GM08714 (cell line): ENCODE data around the gene ZNF823.

Source experiments
- H3K4me3 ChIP-seq: fragments of 200-500 bp; sonication (Bioruptor generic); 2 replicates; pipeline ENCODE4 v1.5.1; 2014; ENCODE audit warnings: mild to moderate bottlenecking, low read length, inconsistent platforms
- ZNF274 ChIP-seq: IDR thresholded peaks from 2 replicates; pipeline ENCODE4 v1.6.1; 2012; ENCODE audit warnings: mild to moderate bottlenecking, low read depth, low read length

ZNF823 gene

GRCh38 chr19:11759805-11760204, 21.1 kb upstream of the ZNF823 start:
- no peak for TF ChIP-seq ZNF274
- H3K4me3 ChIP-seq: no peak overlapping the region

DNA sequence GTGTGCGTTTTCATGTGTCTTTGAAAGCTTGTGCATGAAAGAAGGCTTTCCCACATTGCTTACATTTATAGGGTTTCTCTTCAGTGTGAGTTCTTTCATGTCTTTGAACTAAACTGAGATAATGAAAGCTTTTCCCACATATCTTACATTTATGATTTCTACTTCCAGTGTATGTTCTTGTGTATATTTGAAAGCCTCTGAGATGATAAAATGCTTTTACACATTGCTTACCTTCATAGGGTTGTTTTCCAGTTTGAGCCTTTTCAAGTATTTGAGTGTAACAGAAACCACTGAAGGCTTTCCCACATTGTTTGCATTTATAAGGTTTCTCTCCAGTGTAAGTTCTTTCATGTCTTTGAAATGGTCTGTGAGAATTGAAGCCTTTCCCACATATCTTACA, 18.2 kb upstream of the ZNF823 start:
- no peak for TF ChIP-seq ZNF274
- no peak overlapping the region for H3K4me3 ChIP-seq

DNA sequence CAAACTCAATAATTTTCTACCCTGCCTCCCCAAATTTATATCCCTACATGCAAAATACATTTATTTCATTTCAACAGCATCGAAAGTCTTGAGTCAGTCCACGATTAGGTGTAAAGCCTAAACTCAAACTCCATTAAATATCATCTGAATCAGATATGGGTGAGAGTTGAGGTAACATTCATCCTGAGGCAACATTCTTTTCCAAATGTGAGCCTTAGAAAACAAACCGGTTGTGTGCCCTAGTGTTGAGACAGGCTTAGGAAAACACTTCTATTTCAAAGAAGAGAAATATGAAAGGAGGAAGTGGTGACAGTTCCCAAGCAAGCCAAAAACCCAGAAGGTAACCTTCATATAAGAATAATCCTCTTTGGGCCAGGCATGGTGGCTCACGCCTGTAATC, 15.9 kb upstream of the ZNF823 start:
- TF ChIP-seq ZNF274: no peak

GRCh38 chr19:11752244-11752736, 13.5 kb upstream of the ZNF823 start:
- TF ChIP-seq ZNF274: no peak
- H3K4me3 ChIP-seq: no peak overlapping the region

More for the DNA sequence above, 15.9 kb upstream of the ZNF823 start:
- H3K4me3 ChIP-seq: no peak overlapping the region

- H3K4me3 ChIP-seq: no peak overlapping the region
- no peak for TF ChIP-seq ZNF274
Measured at GRCh38 chr19:11749751-11750150, 11.0 kb upstream of the ZNF823 start.

GRCh38 chr19:11747277-11747676, 8.5 kb upstream of the ZNF823 start:
- TF ChIP-seq ZNF274: no peak
- H3K4me3 ChIP-seq: no peak overlapping the region

DNA sequence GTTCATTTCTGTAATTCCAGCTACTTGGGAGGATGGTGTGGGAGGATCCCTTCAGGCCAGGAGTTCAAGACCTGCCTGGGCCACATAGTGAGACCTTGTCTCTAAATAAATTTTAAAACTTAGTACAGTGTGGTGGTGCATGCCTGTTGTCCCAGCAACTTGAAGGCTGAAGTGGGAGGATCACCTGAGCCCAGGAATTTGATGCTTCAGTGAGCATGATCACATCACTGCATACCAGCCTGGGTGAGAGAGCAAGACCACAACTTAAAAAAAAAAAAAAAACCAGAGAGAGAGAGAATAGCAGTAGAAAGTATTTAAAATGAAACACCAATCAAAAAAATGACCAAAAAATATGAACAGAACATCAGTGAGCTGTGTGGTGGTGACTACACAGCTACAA, 7.1 kb upstream of the ZNF823 start:
- TF ChIP-seq ZNF274: no peak
- no peak overlapping the region for H3K4me3 ChIP-seq

- TF ChIP-seq ZNF274: no peak
- H3K4me3 ChIP-seq: peak overlapping the region; percentile 84
Measured at GRCh38 chr19:11737964-11738745, 591 bp downstream of the ZNF823 start.

GRCh38 chr19:11736696-11737095, 2.0 kb downstream of the ZNF823 start:
- TF ChIP-seq ZNF274: no peak
- H3K4me3 ChIP-seq: peak overlapping the region; percentile 5; the same call in 1 of the 2 replicates

DNA sequence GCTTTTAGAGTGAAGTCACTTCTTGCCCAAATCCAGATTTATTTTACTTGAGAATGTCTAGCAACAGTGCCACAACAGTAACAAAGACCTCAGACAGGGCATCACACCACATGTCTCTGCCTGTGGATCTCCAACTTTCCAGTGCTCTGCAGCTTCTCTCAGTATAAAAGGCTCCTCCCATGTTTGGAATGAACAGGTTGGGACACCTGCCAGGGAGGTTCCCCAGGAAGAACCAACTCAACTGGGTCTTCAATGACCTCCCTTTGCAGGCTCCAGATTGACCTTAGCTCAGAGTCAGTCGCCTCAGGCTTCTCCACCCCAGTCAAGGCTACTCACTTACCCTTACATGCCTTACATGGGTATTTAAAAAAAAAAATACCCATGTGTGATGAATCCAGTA, 3.4 kb downstream of the ZNF823 start:
- TF ChIP-seq ZNF274: no peak
- H3K4me3 ChIP-seq: no peak overlapping the region

GRCh38 chr19:11729586-11729985, 9.2 kb downstream of the ZNF823 start:
- H3K4me3 ChIP-seq: no peak overlapping the region
- TF ChIP-seq ZNF274: no peak

DNA sequence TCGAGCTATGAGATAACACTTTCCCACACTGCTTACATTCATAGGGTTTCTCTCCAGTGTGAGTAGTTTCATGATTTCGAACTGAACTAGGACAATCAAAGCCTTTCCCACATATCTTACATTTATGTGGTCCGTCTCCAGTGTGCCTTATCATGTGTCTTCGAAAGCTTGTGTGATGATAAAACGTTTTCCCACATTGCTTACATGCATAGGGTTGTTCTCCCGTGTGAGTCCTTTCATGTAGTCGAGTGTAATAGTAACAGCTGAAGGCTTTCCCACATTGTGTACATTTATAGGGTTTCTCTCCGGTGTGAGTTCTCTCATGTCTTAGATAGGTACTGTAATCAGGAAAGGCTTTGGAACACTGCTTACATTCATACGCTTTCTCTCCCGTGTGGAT, 16.3 kb downstream of the ZNF823 start:
- no peak; the same call in 1 of the 2 replicates for TF ChIP-seq ZNF274
- H3K4me3 ChIP-seq: no peak overlapping the region

GRCh38 chr19:11721681-11722080, 17.1 kb downstream of the ZNF823 start:
- TF ChIP-seq ZNF274: no peak
- H3K4me3 ChIP-seq: no peak overlapping the region

DNA sequence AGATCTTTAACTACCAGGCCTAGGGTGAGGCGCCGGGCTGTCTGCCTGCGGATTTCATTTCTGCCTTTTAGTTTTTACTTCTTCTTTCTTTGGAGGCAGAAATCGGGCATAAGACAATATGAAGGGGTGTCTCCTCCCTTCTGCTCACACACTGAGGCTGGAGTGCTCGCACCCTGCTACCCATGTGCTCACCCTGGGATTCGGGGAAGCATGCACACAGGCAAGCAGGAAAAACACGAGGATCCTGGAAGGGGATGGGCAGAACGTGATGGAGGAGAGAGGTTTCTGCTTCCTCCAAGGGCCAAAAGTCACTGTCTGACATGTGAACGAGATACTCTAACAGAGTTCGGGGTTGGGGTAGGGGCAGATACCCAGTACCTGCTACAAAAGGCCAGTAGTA, 28.4 kb downstream of the ZNF823 start:
- no peak for TF ChIP-seq ZNF274
- H3K4me3 ChIP-seq: no peak overlapping the region

DNA sequence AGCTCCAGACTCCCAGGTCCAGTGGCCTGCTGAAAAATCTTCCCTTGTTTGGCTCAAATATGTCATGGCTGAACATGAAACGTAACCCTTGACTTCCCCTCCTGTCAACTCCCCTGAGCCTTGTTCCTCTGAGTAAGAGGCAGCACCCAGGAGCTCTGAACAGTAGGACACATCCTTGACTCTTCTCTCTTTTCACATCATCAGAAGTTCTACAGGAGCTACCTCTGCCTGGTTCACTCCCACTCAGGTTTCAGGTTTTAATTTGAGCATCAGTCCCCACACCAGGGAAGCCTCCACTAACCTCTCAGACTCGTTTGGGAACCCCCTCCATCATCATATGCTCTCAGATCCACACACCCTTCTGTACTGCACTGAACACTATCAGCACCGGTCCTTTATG, 30.3 kb downstream of the ZNF823 start:
- TF ChIP-seq ZNF274: no peak
- H3K4me3 ChIP-seq: no peak overlapping the region

DNA sequence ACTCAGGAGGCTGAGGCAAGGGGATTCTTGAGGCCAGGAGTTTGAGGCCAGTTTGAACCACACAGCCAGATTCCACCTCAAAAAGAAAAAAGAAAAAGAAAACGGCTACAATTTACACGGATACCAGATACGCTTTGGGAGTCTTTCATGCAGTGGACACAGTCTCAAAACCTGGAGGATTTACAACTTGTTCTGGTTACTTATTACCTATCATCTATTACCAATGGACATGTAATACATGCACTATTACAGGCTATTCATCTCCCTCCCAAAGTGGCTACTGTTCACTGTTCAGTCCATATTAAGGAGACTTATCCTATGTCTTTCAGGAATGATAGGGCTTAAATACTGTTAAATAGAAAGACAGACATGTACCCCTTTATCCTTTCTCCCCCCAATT, 33.3 kb downstream of the ZNF823 start:
- no peak overlapping the region for H3K4me3 ChIP-seq
- no peak for TF ChIP-seq ZNF274

GRCh38 chr19:11704626-11705025, 34.1 kb downstream of the ZNF823 start:
- no peak for TF ChIP-seq ZNF274
- H3K4me3 ChIP-seq: no peak overlapping the region
